GM21723 (cell line): ENCODE data around the gene MRPL28.

Experiments
- ATAC-seq: cut with Tn5 transposase; IDR thresholded peaks from one replicate; pipeline ENCODE4 v1.9.1; 2021; ENCODE audit warnings: mild to moderate bottlenecking, moderate library complexity; ENCODE audit not compliant: unreplicated experiment

Gene MRPL28

GRCh38 chr16:318628-319027 is 51.7 kb downstream of the MRPL28 start:
- ATAC-seq: no peak

- no peak for ATAC-seq
These were observed 52.8 kb downstream of the MRPL28 start for GRCh38 chr16:317583-317982.
